ENCODE results near the gene RASSF7.
"Not testable (repeated sequence)": the region's sequence is repeated elsewhere in the genome, so short reads cannot be mapped to it uniquely, and the experiment has no call there.

RASSF7 gene

DNA sequence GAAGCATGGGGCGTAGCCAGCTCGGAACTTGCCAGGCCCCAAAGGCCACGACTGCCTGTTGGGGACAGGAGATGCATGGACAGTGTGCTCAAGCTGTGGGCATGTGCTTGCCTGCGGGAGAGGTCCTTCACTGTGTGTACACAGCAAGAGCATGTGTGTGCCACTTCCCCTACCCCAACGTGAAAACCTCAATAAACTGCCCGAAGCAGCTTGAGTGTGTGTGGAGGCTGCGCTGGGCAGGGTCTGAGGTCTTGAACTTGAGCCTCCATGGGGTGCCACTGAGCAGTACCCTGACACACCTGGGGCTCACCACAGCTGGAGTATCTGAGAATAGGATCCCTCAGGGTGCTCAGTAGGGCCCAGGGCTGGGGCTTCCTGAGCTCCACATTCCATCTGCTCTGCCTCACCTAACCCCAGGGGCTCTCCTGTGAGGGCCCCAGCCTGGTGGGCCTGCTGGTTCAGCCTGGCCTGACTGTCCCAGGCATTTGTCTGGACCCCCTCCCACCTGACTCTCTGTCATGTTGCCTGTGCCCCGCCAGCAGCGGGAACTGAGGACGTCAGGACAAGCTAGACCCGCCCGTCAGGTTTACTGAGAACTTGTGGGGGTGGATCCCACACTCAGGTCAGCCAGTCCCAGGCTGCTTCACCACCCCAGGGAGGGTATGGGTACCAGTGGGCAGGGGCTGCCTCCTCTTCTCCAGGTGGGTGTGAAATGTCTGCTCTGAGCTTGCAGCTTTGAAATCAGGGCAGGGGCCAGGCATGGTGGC is 3.2 kb downstream of the RASSF7 start:
- in situ Hi-C loops (cut with HindIII; ENCODE audit: low sequenced_read_pairs) = no loop called here

DNA sequence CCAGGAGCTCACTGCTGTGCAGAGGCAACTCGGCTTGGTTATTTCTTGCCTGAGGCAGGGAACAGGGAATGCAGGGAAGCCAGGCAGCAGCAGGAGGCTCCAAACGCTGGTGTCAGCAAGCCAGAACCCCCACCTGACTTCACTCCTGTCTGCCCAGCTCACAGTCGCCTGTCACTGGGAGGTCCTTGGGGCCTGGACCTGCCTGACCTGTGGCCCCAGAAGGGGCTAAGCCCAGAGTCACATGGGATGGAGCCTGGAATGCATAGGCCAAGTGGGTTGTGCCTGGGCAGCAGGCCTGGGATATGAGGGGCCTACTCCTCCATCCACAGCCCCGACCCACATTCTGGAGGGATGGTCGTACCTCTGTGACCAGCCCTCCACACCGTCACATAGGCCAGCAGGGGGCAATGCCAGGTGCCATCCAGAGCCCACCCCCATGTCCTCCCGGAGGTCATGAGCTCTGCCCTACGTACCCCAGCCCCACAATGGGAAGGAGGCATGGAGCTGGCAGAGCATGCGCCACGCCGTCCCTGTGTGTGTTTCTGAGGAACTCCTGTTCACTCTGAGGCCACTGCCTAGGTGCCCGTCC is 5.2 kb downstream of the RASSF7 start:
- in situ Hi-C loops (cut with HindIII; ENCODE audit: low sequenced_read_pairs) = no loop called here

DNA sequence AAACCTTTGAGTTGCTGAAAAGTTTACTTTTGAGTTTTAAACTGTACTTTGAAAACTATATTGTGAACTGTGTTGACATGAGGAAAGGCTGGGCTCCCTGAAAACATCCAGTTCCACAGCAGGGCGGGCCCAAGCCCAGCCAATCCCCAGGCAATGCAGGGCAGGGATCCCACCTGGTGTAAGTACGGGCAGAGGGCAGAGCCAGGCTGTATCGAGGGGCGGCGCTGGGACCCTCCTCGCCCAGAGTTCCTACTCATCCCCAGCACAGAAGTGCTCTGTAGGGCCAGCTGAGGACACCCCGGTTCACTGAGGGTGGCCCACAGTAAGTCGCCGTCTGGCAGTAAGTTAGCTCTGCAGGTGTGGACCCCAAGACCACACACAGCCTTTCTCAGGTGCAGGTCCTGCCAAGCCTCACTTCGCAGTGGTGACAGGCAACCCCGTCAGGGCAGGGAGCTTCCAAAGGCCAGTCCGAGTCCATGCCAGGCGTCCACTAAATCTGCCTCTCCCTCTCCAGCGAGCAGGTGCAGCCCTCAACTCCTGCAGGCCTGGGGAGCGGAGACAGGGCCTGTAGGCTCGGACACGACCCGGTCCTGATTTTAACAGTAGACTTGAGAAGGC is 6.3 kb downstream of the RASSF7 start:
- in situ Hi-C loops (cut with HindIII; ENCODE audit: low sequenced_read_pairs) = no loop called here

DNA sequence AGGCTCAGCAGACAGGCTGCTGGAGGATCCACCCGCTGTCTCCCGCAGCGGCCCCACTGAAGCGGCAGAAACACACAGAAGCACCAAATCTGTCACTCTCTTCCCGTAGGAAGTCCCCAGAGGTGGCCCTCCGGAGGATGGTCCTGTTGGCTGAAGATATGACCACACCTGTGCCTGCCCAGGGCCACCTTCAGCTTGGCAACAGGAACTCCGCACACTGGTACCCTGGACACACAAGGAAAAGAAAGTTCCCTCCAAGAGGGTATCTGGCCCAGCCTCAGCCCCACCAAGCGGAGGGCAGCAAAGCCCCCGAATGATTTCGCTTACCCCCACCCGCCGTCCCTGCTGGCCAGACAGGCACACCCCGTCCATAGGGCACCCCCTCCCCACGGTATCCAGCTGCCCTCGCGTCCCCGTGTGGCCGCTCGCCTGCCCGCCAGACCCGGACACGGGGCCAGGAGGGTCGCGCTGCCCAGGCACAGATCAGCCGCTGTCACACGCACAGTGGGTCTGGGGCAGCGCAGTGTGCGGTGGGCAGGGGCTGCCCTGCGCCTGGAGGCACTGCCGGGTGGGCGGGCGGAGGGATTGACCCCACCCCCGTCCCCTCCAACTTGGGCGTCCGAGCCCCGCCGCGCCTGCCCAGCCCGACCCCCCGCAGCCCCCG is 7.0 kb downstream of the RASSF7 start:
- in situ Hi-C loops (cut with HindIII; ENCODE audit: low sequenced_read_pairs) = no loop called here

DNA sequence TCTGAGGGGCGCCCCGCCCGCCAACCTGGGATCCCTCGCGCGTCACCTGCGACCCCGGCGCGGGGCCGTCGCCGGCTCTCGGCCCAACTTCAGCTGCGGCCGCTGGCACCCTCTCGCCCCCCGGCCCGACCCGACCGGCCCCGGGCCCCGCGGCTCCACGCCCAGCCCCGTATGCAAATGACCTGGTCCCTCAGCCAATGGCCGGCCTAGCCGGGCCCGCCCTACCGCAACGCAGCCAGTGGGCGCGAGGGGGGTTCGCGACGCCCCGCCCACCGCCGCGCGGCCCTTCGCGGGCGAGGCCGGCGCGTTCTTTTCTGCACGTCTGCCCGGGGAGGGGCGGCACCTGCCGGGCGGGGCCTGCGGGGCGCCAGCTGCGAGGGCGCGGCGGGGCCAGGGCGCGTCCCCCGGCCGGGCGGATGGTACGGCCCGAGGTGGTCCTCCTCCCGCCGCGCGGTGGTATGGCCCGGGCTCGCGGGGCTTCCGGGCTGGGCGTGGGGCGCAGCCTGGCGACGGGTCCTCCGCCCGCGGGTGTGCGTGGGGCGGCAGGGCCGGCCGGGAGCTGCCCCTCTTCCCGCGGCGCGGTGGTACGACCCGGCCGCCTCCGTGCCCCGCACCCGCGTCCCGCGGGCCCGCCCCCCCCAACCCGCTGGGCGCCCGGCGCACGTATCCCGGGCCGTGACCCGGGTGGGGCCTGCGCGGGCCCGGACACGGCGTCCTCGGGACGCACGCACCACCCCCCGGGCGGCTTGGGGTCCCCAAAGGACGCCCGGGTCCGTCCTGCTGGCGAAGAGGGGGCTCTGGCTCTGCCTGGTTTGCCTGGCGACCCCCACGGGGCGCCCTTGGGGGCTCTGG is 7.8 kb downstream of the RASSF7 start:
- in situ Hi-C loops (cut with HindIII; ENCODE audit: low sequenced_read_pairs) = no loop called here

DNA sequence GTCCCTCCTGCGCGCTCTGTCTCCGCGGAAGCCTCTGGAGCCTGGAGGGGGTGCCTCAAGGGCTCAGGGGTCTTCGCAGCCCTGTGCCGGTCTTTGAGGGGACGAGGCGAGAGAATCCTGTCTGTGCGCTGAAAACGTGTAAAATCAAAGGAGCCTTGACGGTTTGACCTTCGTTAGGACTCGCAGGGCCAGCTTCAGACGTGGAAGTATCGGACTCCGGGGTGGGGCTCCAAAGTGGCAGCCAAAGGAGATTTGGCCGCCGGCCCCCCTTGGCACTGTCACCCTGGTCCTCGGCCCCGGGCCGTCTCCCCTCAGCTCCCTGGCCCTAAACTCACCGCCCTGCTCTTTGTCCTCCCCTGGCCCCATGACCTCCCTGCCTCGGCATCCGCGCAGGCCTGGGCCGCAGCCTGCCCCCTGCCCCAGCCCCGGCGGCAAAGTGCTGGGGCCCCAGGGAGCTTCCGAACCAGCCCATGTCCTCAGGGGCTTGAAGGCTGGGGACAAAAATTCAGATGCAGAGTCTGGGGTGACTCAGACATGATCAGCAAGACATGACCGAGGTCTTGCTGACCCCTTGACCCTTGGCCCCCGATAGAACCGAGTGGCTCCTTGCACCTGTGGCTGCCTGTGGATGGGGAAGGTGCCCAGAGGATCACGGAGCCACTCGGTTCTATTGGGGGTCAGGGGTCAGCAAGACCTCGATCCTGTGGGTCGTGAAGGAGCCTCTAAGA is 8.6 kb downstream of the RASSF7 start:
- in situ Hi-C loops (cut with HindIII; ENCODE audit: low sequenced_read_pairs) = no loop called here

DNA sequence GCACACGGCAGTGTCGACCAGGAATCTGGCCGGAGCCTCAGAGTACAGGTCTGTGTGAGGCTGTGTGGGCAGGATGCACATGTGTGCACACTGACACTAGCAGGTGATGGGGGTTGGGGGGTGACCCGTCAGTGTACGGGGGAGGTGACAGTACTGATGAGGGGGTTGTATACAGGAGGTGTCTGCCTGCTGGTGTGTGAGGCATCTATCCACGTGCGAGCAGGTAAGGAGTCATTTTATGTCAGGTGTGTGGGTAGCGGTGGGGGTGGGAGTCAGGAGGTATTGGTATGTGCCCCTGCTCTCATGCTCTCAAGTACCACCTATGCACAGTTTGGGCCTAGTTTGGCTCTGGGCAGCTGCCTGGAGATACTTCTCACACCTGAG is 11.0 kb downstream of the RASSF7 start:
- in situ Hi-C loops (cut with HindIII; ENCODE audit: low sequenced_read_pairs) = no loop called here

DNA sequence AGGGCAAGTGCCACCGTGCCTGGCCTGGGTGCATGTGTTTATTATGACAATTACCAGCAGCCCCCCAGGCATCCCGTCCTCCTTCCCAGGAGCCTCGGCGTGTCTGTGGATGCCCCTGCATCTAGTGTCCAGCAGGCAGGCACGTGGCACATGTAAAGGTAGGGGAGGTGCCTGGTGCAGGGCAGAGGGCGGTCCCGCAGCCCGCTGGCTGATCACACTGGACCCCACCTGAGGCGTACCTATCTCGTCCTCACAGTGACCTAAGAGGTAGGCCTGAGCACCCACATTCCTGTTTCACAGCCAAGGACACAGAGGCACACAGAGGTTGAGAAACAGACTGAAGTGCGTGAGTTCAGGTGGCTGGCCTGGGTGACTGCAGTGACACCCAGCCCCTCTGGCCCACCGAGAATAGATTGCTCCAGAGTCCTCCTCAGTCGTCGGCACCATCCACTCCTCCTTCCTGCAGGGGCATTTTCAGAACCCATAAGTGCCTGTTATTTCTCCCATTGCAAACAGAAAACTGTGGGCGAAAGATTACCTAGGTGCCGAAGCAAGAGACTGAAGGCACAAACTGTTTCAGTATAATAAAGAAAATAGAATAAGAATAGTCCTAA is 12.5 kb downstream of the RASSF7 start:
- in situ Hi-C loops (cut with HindIII; ENCODE audit: low sequenced_read_pairs) = no loop called here

DNA sequence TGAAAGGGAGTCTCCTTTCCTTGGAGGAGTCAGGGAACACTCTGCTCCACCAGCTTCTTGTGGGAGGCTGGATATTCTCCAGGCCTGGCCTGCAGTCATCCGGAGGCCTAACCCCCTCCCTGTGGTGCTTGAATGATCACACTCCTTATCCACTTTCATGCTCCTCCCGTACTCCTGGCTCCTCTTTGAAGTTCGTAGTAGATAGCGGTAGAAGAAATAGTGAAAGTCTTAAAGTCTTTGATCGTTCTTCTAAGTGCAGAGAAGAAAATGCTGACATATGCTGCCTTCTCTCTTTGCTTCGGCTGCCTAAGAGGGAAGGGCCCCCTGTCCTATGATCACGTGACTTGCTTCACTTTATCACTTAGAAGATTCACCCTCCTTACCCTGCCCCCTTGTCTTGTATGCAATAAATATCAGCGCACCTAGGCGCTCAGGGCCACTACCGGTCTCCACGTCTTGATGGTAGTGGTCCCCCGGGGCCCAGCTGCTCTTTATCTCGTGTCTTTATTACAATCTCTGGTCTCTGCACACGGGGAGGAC is 13.3 kb downstream of the RASSF7 start:
- in situ Hi-C loops (cut with HindIII; ENCODE audit: low sequenced_read_pairs) = not testable (repeated sequence)

DNA sequence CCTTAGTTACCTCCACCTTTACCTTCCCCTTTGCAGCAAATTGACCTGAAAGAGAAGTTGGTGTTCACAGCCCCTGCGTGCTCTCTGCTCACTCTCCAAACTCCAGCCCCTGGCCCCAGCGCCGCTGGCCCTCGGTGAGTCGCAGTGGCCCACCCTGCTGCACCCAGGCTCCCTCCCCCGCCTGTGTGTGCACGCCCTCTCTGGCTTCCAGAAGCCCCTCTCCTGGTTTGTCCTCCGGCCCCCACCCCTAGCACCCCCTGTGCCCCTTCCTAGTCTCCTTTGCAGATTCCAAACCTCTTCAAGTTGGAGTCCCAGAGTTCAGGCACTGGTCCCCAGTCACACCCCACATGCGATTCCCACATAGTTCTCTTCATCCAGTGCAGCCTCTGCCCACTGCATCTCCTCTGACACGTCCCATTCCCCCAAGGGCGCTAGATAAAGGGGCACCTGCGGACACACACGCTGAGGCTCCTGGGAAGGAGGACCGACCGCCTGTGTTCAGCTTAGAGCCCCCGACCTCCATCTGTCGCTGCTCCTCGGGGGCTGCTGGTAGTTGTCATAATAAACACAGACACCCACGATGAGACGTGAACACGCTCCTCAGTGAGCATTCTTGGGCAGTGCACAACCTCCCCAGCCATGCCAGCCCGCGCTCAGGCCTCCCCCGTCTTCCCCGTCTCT is 14.0 kb downstream of the RASSF7 start:
- in situ Hi-C loops (cut with HindIII; ENCODE audit: low sequenced_read_pairs) = no loop called here

DNA sequence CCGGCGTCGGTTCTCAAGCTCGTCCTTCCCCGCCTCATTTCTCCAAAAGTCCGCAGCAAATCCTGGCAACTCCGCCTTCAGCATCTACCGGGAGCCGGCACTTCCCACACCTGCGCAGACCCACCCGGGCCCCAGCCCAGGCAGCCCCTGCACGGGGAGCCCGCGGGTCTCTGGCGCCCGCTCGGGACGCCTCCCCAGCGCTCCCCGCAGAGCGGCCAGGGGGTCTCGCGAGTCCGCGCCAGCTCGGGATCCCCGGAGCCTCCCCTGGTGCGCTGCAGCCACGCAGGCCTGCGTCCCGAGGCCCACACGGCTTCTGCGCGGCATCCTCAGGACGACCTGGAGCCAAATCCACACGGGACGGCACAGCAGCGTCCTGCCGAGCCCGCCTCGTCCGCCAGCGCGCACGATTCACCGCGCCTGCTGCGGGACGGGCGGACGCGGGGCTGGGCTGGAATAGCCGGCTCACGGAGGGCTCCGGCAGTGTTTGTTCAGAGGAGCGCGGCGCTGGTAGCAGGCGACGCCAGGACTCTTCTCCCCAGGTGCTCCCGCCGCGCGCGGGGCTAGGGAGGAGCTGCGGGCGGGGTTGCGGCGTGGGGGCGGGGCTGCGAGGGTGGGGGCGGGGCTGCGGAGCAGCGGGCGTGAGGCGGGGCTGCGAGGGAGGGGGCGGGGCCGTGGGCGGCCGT is 14.7 kb downstream of the RASSF7 start:
- in situ Hi-C loops (cut with HindIII; ENCODE audit: low sequenced_read_pairs) = no loop called here

DNA sequence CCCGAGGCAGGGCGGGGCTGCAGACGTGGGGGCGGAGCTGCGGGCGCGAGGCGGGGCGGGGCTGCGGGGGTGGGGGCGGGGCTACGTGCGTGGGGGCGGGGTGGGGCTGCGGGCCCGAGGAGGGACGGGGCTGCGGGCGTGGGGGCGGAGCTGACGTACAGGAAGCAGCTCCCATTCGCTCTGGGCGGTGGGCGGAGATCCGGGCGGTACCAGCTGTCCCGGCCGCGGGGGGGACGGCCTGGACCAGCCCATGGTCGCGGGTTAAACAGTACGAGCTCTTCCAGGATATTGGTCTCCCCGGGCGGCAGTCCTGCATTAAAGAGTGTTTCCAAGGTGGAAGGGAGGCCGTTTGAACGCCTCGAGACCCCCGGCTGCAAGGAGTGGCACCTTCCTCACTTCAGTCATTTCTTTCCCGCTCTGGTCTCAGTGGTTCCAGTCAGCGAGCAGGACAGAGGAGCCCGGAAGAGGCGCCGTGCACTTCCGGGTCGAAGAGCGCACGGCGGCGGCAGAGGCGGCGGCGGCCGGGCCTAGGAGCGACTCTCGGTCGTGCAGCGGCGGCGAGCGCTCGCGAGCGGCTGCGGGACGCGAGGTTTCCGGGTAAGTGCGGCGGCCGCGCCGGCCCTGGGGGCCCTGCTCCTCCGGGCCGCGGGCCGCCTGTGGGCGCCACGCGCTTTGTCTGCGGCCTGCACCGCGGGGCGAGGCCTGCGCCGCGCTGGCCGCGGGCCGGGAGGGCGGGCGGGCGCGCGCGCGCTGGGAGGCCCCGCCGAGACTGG is 15.4 kb downstream of the RASSF7 start, which contains the start of gene PHRF1:
PHRF1 (plus strand) TSS at position 475 of the 773 bp plus-strand sequence. CDS start 5,043 bp downstream, outside the sequence.
- in situ Hi-C loops (cut with HindIII; ENCODE audit: low sequenced_read_pairs) = no loop called here

DNA sequence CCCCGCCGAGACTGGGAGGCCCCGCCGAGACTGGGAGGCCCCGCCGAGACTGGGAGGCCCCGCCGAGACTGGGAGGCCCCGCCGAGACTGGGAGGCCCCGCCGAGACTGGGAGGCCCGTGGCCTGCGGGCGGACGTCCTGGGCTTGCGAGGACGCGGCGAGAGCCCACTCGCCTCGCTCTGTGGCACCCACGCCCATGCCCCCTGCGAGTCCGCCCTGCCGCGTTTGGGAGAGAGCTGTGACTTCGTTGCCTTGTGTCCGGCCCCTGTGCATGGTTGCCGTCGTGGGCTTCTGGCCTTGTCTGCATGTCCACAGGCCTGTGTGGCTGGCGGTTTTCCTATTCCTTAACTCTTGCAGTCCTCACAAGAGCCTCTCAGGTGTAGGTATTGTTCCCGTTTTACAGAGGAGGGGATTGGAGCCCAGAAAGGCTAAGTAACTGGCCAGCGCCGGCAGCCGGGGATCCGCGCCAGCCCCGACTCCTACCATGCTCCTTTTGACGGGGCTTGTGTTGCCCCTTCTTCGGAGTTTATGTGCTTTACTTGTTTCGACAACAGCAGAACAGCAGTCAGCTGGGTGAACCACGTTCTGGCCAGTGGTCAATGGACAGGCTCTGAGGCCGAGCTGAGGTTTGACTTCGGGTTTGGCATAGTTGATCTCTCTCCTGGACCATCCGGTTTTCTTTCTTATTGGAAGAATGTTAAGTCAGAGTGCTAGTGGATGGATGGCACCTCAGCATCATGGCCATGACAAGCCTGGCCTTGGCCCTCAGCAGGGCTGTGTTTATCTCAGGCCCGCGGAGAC is 16.2 kb downstream of the RASSF7 start:
- in situ Hi-C loops (cut with HindIII; ENCODE audit: low sequenced_read_pairs) = no loop called here

DNA sequence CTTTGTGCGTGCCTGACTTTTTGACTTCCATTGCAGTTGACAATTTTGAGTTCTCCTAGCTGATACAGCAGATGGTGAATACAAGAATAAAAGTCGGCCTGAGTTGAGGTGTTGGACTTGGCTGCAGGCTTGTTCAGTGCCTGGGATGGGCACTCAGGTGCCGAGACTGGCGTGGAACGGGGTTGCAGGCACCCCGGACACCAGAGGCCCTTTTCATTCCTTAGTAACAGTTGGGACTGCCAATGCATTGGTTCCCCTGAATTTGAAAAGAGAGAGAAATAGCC is 16.8 kb downstream of the RASSF7 start:
- in situ Hi-C loops (cut with HindIII; ENCODE audit: low sequenced_read_pairs) = no loop called here

DNA sequence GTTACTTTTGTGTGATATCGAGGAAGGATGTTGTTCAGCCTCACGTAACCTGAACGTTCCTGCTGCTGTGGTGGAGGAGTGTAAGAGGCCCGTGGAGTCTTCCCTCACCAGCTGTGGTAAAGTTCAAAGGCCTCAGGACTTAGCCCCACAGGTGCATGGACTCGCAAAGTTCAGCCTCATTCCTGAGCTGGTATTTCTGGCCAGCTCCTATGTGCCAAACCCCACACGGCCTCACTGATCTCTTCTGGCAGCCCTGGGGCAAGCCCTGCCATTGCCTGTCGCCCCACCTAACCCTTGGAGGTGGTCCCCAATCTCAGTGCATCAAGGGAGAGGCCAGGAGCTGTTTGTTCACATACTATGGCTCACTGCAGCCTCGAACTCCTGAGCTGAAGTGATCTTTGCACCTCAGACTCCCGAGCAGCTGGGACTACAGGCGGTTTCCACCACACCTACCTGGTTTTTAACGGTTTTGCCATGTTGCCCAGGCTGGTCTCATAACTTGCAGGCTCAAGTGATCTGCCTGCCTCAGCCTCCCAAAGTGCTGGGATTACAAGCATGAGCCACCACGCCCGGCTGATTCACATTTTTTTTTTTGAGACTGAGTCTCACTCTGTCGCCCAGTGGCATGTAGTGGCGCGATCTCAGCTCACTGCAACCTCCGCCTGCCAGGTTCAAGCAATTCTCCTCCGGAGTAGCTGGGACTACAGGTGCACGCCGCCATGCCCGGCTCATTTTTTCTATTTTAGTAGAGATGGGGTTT is 17.7 kb downstream of the RASSF7 start:
- in situ Hi-C loops (cut with HindIII; ENCODE audit: low sequenced_read_pairs) = no loop called here

Data from DLD1 (cell line).